Spleen (tissue), 11 donors: ENCODE data around the gene SSBP3. TPM values are rescaled to one million over a fixed set of nuclear protein-coding genes. Genes with fewer than 3 reads are reported as not detected.
A peak's percentile ranks its signal among the peaks of the same experiment; 100 is the strongest.

Source experiments
- DNase-seq: peaks from one replicate; pipeline ENCODE4 v3.0.0-alpha.2; 2020
- H3K27ac ChIP-seq, 8 donors: fragments of 200-600 bp; sonication (generic) in 7 of 8; 1 replicate in 4 of 8; 2 replicates in 4 of 8; pipeline versions ENCODE4 v1.5.0 to v1.8.0; 2016 to 2021; ENCODE audit warnings: inconsistent platforms in 4 of 8, mild to moderate bottlenecking in 4 of 8, moderate library complexity in 1 of 8
- H3K27me3 ChIP-seq, 7 donors: fragments of 200-600 bp; sonication (generic) in 6 of 7; replicated peaks in 1 of 7; 1 replicate in 4 of 7; 2 replicates in 3 of 7; pipeline versions ENCODE4 v1.5.0 to v1.8.0; 2016 to 2021; ENCODE audit warnings: inconsistent platforms in 3 of 7, mild to moderate bottlenecking in 1 of 7
- H3K36me3 ChIP-seq, 6 donors: fragments of 200-600 bp; sonication (generic) in 5 of 6; 1 replicate in 4 of 6; 2 replicates in 2 of 6; pipeline versions ENCODE4 v1.5.0 to v1.8.0; 2016 to 2021; ENCODE audit warnings: inconsistent platforms in 2 of 6
- H3K4me1 ChIP-seq, 6 donors: fragments of 200-600 bp; sonication (generic) in 5 of 6; 1 replicate in 3 of 6; 2 replicates in 3 of 6; pipeline versions ENCODE4 v1.5.0 to v1.8.0; 2016 to 2021; ENCODE audit warnings: inconsistent platforms in 3 of 6
- H3K4me3 ChIP-seq, 8 donors: fragments of 200-600 bp; sonication (generic) in 7 of 8; 1 replicate in 4 of 8; 2 replicates in 4 of 8; pipeline versions ENCODE4 v1.5.0 to v1.8.0; 2016 to 2021; ENCODE audit warnings: inconsistent platforms in 4 of 8, mild to moderate bottlenecking in 4 of 8, moderate library complexity in 2 of 8
- H3K9me3 ChIP-seq, 8 donors: fragments of 200-600 bp; sonication (generic) in 7 of 8; 1 replicate in 4 of 8; 2 replicates in 4 of 8; pipeline versions ENCODE4 v1.5.0 to v1.8.0; 2016 to 2021; ENCODE audit warnings: inconsistent platforms in 4 of 8
- CTCF ChIP-seq, 11 experiments: fragments of 200-600 bp in 7 of 11; fragments of 450-650 bp in 4 of 11; sonication (generic) in 4 of 11; IDR thresholded peaks in 8 of 11; conservative IDR thresholded peaks in 3 of 11; 1 replicate in 7 of 11; 2 replicates in 4 of 11; pipeline versions ENCODE4 v1.4.0 to v1.8.0; 2016 to 2021; ENCODE audit warnings: antibody characterized with exemption in 11 of 11, inconsistent platforms in 4 of 11, mild to moderate bottlenecking in 1 of 11
- POLR2A ChIP-seq, 3 donors: fragments of 450-650 bp; IDR thresholded peaks; one replicate each; pipeline ENCODE4 v1.5.1; 2017; ENCODE audit warnings: antibody characterized with exemption in 3 of 3, mild to moderate bottlenecking in 1 of 3
- POLR2AphosphoS5 ChIP-seq, 3 donors: sonication (generic); formaldehyde crosslinking; IDR thresholded peaks; one replicate each; pipeline ENCODE4 v1.5.1; 2017; ENCODE audit warnings: antibody characterized with exemption in 3 of 3
- WGBS, 5 donors: extraction: QIAGEN DNeasy Blood & Tissue Kit in 3 of 5; methylation state at CpG; one replicate each; pipeline versions ENCODE4 v1.1.5 to v1.1.7; 2013 to 2018; 5-methylcytosine and 5-hydroxymethylcytosine counted together
- intact Hi-C: fragments of 100-400 bp; cut with DNase I; formaldehyde crosslinking; loops from one replicate; pipeline ENCODE4 v1.15.0; 2023; ENCODE audit warnings: low total_unique reads
- polyA plus RNA-seq, 3 donors: library from polyadenylated mRNA; stranded (reverse); fragments of 200-250 nt; gene quantifications; one replicate each; pipeline ENCODE4 v1.2.1, GENCODE V29; 2013
- total RNA-seq, 7 donors: library from RNA; depleted of rRNA in 3 of 7; stranded (reverse); fragments of >200 nt in 3 of 7; fragmentation: NEBNext Ultra II Directional in 4 of 7; extraction: Animal tissue kit (Norgen Biotek cat#: 25700) in 4 of 7; gene quantifications; one replicate each; pipeline versions ENCODE4 v1.1.0 to v1.2.1, GENCODE V29; 2016 to 2021
- donor health status: healthy with polysubstance abuse.
- donor health status: DM: no; HTN: no; CAD: no; lungs with moderate emphysema.
- donor health status: DM: no; HTN: no; CAD: no.
- donor health status: Bipolar disorder and iron deficiency.
- donor health status: healthy.
- donor health status: DM: no; HTN: no; CAD: no.
- donor health status: DM: yes; HTN: yes; CAD: no.

The SSBP3 gene
- total and polyA plus RNA-seq, 10 donors, result 14.4 to 73.5 (median 26.3) TPM

GRCh38 chr1:54250670-54251069, 155.5 kb downstream of the SSBP3 start:
- H3K36me3 ChIP-seq, result peaks cover 0 to 61% (median 0%) of the 10 kb centered on the region in 6 donors
- no peak for DNase-seq
- H3K9me3 ChIP-seq, result no peaks in the 10 kb centered on the region
- intact Hi-C loops, result no loop called here
- WGBS, 5 donors, result 88 to 92% (median 90%) methylated on average over 4 to 12 of the region's 12 CpGs
- H3K4me1 ChIP-seq, result peaks cover 0 to 52% (median 27%) of the 10 kb centered on the region in 6 donors
- peak overlapping the region in 5 of 8 donors; percentile 23 to 67 (median 57) for H3K27ac ChIP-seq
- no peak overlapping the region for H3K4me3 ChIP-seq
- H3K27me3 ChIP-seq, result no peaks in the 10 kb centered on the region
- no peak for TF ChIP-seq POLR2AphosphoS5 (IDR thresholded peaks at IDR 0.05)
- no peak for TF ChIP-seq CTCF (IDR thresholded peaks at IDR 0.05 in 8 of 11, conservative IDR thresholded peaks at IDR 0.05 in 3 of 11)
- no peak for TF ChIP-seq POLR2A (IDR thresholded peaks at IDR 0.05)

GRCh38 chr1:54249819-54250435, 156.3 kb downstream of the SSBP3 start:
- peak overlapping the region in 7 of 8 donors; percentile 23 to 67 (median 54) for H3K27ac ChIP-seq
- H3K9me3 ChIP-seq, result no peaks in the 10 kb centered on the region
- peaks cover 0 to 59% (median 31%) of the 10 kb centered on the region in 6 donors for H3K4me1 ChIP-seq
- H3K4me3 ChIP-seq, result no peak overlapping the region
- peaks cover 0 to 61% (median 0%) of the 10 kb centered on the region in 6 donors for H3K36me3 ChIP-seq
- DNase-seq, result no peak
- WGBS, 5 donors, result 54 to 72% (median 58%) methylated on average over 9 of the region's 9 CpGs
- TF ChIP-seq CTCF (IDR thresholded peaks at IDR 0.05 in 8 of 11, conservative IDR thresholded peaks at IDR 0.05 in 3 of 11) (no peak), POLR2AphosphoS5 (IDR thresholded peaks at IDR 0.05) (peak; percentile 48 to 68 (median 64))
- intact Hi-C loops, result no loop called here
- H3K27me3 ChIP-seq, result no peaks in the 10 kb centered on the region

- intact Hi-C loops, result no loop called here
- Histone ChIP-seq H3K4me1 (peaks cover 0 to 64% (median 25%) of the 10 kb centered on the region in 6 donors), H3K27ac (peak overlapping the region in 5 of 8 donors; percentile 23 to 54 (median 39)), H3K4me3 (no peak overlapping the region), H3K36me3 (peaks cover 0 to 66% (median 0%) of the 10 kb centered on the region in 6 donors), H3K27me3 (no peaks in the 10 kb centered on the region), H3K9me3 (no peaks in the 10 kb centered on the region)
- 51 to 82% (median 74%) methylated on average over 4 of the region's 4 CpGs for WGBS, 5 donors
- DNase-seq, result no peak
- TF ChIP-seq CTCF (IDR thresholded peaks at IDR 0.05 in 8 of 11, conservative IDR thresholded peaks at IDR 0.05 in 3 of 11), result no peak
- TF ChIP-seq POLR2AphosphoS5 (IDR thresholded peaks at IDR 0.05), result no peak
- TF ChIP-seq POLR2A (IDR thresholded peaks at IDR 0.05), result no peak
Observed at GRCh38 chr1:54248966-54249365, 157.2 kb downstream of the SSBP3 start.

GRCh38 chr1:54247863-54248515, 158.2 kb downstream of the SSBP3 start:
- 87 to 93% (median 89%) methylated on average over 11 of the region's 11 CpGs for WGBS, 5 donors

More at GRCh38 chr1:54247863-54248515, 158.2 kb downstream of the SSBP3 start:
- no peaks in the 10 kb centered on the region for H3K9me3 ChIP-seq
- H3K27me3 ChIP-seq, result no peaks in the 10 kb centered on the region
- DNase-seq, result no peak
- H3K4me3 ChIP-seq, result no peak overlapping the region
- H3K27ac ChIP-seq, result peak overlapping the region in 3 of 8 donors; percentile 5 to 54 (median 20)
- H3K4me1 ChIP-seq, result peaks cover 0 to 63% (median 24%) of the 10 kb centered on the region in 6 donors
- TF ChIP-seq POLR2A (IDR thresholded peaks at IDR 0.05) (no peak), CTCF (IDR thresholded peaks at IDR 0.05 in 8 of 11, conservative IDR thresholded peaks at IDR 0.05 in 3 of 11) (no peak), POLR2AphosphoS5 (IDR thresholded peaks at IDR 0.05) (no peak)
- intact Hi-C loops, result no loop called here
- peaks cover 0 to 76% (median under 1%) of the 10 kb centered on the region in 6 donors for H3K36me3 ChIP-seq
